H54 (cell line): ENCODE data around the gene POSTN.
"Not testable (repeated sequence)": the region's sequence is repeated elsewhere in the genome, so short reads cannot be mapped to it uniquely, and the experiment has no call there.

Source experiments
- DNase-seq: peaks from one replicate; pipeline ENCODE4 v3.0.0; 2011; ENCODE audit warnings: low spot score, mixed read lengths; ENCODE audit not compliant: insufficient read length
- FAIRE-seq: peaks from 3 replicates; lab custom pipeline; 2011; peaks lifted over from hg19 to GRCh38; lab: Jason Lieb, UNC
- POLR2A ChIP-seq: IDR thresholded peaks from 2 replicates; pipeline ENCODE4 v1.6.1; 2011; ENCODE audit warnings: low read depth, mild to moderate bottlenecking, low read length

The POSTN gene

GRCh38 chr13:37565425-37565824 is 33.1 kb downstream of the POSTN start:
- no peak for TF ChIP-seq POLR2A
- DNase-seq, result no peak
- FAIRE-seq, result no peak

GRCh38 chr13:37561031-37561430 is 37.5 kb downstream of the POSTN start:
- FAIRE-seq (no peak), DNase-seq (no peak)
- TF ChIP-seq POLR2A, result no peak

GRCh38 chr13:37560526-37560925 is 38.0 kb downstream of the POSTN start:
- no peak for TF ChIP-seq POLR2A
- FAIRE-seq, result no peak
- no peak for DNase-seq

GRCh38 chr13:37558766-37559165 is 39.8 kb downstream of the POSTN start:
- not testable (repeated sequence) for FAIRE-seq

GRCh38 chr13:37546087-37546486 is 52.5 kb downstream of the POSTN start:
- no peak for TF ChIP-seq POLR2A
- FAIRE-seq (no peak), DNase-seq (no peak)

More at GRCh38 chr13:37558766-37559165, 39.8 kb downstream of the POSTN start:
- not testable (repeated sequence) for DNase-seq

- FAIRE-seq, result no peak
- no peak for TF ChIP-seq POLR2A
- no peak for DNase-seq
Measured at GRCh38 chr13:37544995-37545394, 53.6 kb downstream of the POSTN start.

GRCh38 chr13:37539976-37540605 is 58.5 kb downstream of the POSTN start:
- TF ChIP-seq POLR2A, result no peak
- DNase-seq, result no peak
- FAIRE-seq, result no peak

- no peak for FAIRE-seq
- DNase-seq, result no peak
- no peak for TF ChIP-seq POLR2A
Measured at GRCh38 chr13:37539170-37539569, 59.4 kb downstream of the POSTN start.

GRCh38 chr13:37535501-37535900 is 63.1 kb downstream of the POSTN start:
- TF ChIP-seq POLR2A, result no peak
- FAIRE-seq (no peak), DNase-seq (no peak)

GRCh38 chr13:37534676-37535075 is 63.9 kb downstream of the POSTN start:
- DNase-seq, result no peak
- no peak for TF ChIP-seq POLR2A
- no peak for FAIRE-seq

GRCh38 chr13:37534181-37534580 is 64.4 kb downstream of the POSTN start:
- DNase-seq (peak; percentile 5), FAIRE-seq (peak; percentile 60)
- TF ChIP-seq POLR2A, result no peak

GRCh38 chr13:37531049-37531448 is 67.5 kb downstream of the POSTN start:
- FAIRE-seq (no peak), DNase-seq (no peak)
- no peak for TF ChIP-seq POLR2A

- FAIRE-seq (no peak), DNase-seq (no peak)
- TF ChIP-seq POLR2A, result no peak
Measured at GRCh38 chr13:37529751-37530385, 68.7 kb downstream of the POSTN start.

GRCh38 chr13:37526710-37527473 is 71.7 kb downstream of the POSTN start:
- DNase-seq, result no peak
- no peak for FAIRE-seq
- no peak for TF ChIP-seq POLR2A
